ENCODE data around the gene CPLX3. TPM values are rescaled to one million over a fixed set of nuclear protein-coding genes. Genes with fewer than 3 reads are reported as not detected.

The CPLX3 gene
- polyA plus RNA-seq, 1 experiment = not detected

GRCh38 chr15:74779162-74779648, 47.2 kb upstream of the CPLX3 start:
- ChIA-PET CTCF (interaction anchor here (2.9 to 3.8 kb wide), 4 partner anchors 9 to 144 kb away, joined by 12 to 54 read pairs (median 16); no protein-coding TSS in a partner anchor), POLR2A (no interaction called here)
- no peak for DNase-seq (ENCODE audit: low read depth, low spot score)
- H3K27me3 ChIP-seq (ENCODE audit: control insufficient read depth, insufficient read depth, low read length) = no peaks in the 10 kb centered on the region
- H3K4me3 ChIP-seq (ENCODE audit: low read depth, low read length) = no peak overlapping the region
- H3K27ac ChIP-seq (ENCODE audit: low read depth, low read length) = no peak overlapping the region
- TF ChIP-seq CTCF (IDR thresholded peaks at IDR 0.05; ENCODE audit: low read depth, low read length) = no peak
- no peaks in the 10 kb centered on the region for H3K9me3 ChIP-seq (ENCODE audit: control insufficient read depth, insufficient read depth, low read length)

GRCh38 chr15:74780523-74781430, 45.6 kb upstream of the CPLX3 start:
- DNase-seq (ENCODE audit: low read depth, low spot score) = no peak
- Histone ChIP-seq H3K27ac (ENCODE audit: low read depth, low read length) (no peak overlapping the region), H3K9me3 (ENCODE audit: control insufficient read depth, insufficient read depth, low read length) (no peaks in the 10 kb centered on the region), H3K27me3 (ENCODE audit: control insufficient read depth, insufficient read depth, low read length) (no peaks in the 10 kb centered on the region), H3K4me3 (ENCODE audit: low read depth, low read length) (peak overlapping the region; percentile 60)
- POLR2A ChIA-PET = interaction anchor here (1.5 kb wide), 1 partner anchor 157 kb away, joined by 4 read pairs; the partner anchor contains the start of gene COX5A
- TF ChIP-seq CTCF (IDR thresholded peaks at IDR 0.05; ENCODE audit: low read depth, low read length) = no peak
- CTCF ChIA-PET = interaction anchor here (0.8 to 3.8 kb wide), 11 partner anchors 10 to 174 kb away, joined by 3 to 54 read pairs (median 5); no protein-coding TSS in a partner anchor

GRCh38 chr15:74781431-74782258, 44.8 kb upstream of the CPLX3 start, which contains the start of gene CSK:
CSK (plus strand) TSS chr15:74782080; CDS start chr15:74798298, 16,218 bp downstream.
- Histone ChIP-seq H3K27me3 (ENCODE audit: control insufficient read depth, insufficient read depth, low read length) (no peaks in the 10 kb centered on the region), H3K27ac (ENCODE audit: low read depth, low read length) (no peak within 1 kb of the TSS), H3K9me3 (ENCODE audit: control insufficient read depth, insufficient read depth, low read length) (no peaks in the 10 kb centered on the region), H3K4me3 (ENCODE audit: low read depth, low read length) (peak within 1 kb of the TSS; percentile 90)
- no peak for DNase-seq (ENCODE audit: low read depth, low spot score)
- TF ChIP-seq CTCF (IDR thresholded peaks at IDR 0.05; ENCODE audit: low read depth, low read length) = peak; percentile 48
- POLR2A ChIA-PET = interaction anchor here (1.5 kb wide), 1 partner anchor 156 kb away, joined by 4 read pairs; the partner anchor contains the start of gene COX5A
- CTCF ChIA-PET = interaction anchor here (0.5 to 3.8 kb wide), 14 partner anchors 11 to 403 kb away, joined by 3 to 54 read pairs (median 4); no protein-coding TSS in a partner anchor

- no peak for DNase-seq (ENCODE audit: low read depth, low spot score)
- Histone ChIP-seq H3K27me3 (ENCODE audit: control insufficient read depth, insufficient read depth, low read length) (no peaks in the 10 kb centered on the region), H3K4me3 (ENCODE audit: low read depth, low read length) (peak overlapping the region; percentile 90), H3K9me3 (ENCODE audit: control insufficient read depth, insufficient read depth, low read length) (no peaks in the 10 kb centered on the region), H3K27ac (ENCODE audit: low read depth, low read length) (no peak overlapping the region)
- POLR2A ChIA-PET = interaction anchor here (1.4 kb wide), 1 partner anchor 12 kb away, joined by 3 read pairs; no protein-coding TSS in a partner anchor
- CTCF ChIA-PET = interaction anchor here (0.5 to 3.8 kb wide), 10 partner anchors 11 to 404 kb away, joined by 3 to 54 read pairs (median 5); no protein-coding TSS in a partner anchor
- TF ChIP-seq CTCF (IDR thresholded peaks at IDR 0.05; ENCODE audit: low read depth, low read length) = no peak
These were observed 44.0 kb upstream of the CPLX3 start for GRCh38 chr15:74782259-74783071.

Measured in AG04450 (cell line).